OCI-LY7 (cell line): ENCODE measurements around the gene NFKB1.

Experiments
- EZH2phosphoT487 ChIP-seq: fragments of 200-600 bp; sonication (generic); IDR thresholded peaks from 2 replicates; pipeline ENCODE4 v1.6.1; 2018; ENCODE audit warnings: low read depth, borderline replicate concordance, mild to moderate bottlenecking, mixed run types, antibody characterized with exemption, low read length, moderate library complexity, mixed read lengths
- TF ChIP-seq, protein P1 (sequence below): fragments of 200-600 bp; sonication (generic); conservative IDR thresholded peaks from 2 replicates; pipeline ENCODE4 v1.5.1; 2014; ENCODE audit warnings: mild to moderate bottlenecking, antibody characterized with exemption, low read length, moderate library complexity, mixed read lengths

DNA sequence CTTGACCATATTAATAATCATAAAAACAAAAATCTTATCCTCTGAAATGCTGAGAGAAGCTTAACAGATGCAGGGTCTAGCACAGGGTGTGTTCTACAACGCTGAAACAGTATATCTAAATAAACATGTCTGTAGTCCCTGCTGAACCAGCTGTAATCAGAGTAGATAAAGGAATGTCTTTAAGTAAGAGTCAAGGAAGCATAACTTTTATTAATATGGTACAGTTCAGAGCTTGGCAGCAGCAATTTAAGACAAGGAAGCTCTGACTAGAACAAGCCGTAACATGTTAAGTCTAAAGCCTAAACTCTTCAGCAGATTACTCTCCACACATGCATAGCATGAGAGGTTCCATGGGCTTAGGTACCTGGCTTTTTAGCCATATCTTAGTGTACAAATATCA lies 36.1 kb downstream of the NFKB1 start:
- TF ChIP-seq, protein P1, sequence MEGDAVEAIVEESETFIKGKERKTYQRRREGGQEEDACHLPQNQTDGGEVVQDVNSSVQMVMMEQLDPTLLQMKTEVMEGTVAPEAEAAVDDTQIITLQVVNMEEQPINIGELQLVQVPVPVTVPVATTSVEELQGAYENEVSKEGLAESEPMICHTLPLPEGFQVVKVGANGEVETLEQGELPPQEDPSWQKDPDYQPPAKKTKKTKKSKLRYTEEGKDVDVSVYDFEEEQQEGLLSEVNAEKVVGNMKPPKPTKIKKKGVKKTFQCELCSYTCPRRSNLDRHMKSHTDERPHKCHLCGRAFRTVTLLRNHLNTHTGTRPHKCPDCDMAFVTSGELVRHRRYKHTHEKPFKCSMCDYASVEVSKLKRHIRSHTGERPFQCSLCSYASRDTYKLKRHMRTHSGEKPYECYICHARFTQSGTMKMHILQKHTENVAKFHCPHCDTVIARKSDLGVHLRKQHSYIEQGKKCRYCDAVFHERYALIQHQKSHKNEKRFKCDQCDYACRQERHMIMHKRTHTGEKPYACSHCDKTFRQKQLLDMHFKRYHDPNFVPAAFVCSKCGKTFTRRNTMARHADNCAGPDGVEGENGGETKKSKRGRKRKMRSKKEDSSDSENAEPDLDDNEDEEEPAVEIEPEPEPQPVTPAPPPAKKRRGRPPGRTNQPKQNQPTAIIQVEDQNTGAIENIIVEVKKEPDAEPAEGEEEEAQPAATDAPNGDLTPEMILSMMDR: no peak
- TF ChIP-seq EZH2phosphoT487: no peak
